K562 (cell line): Measurements from ENCODE around the gene COL4A6. TPM values are rescaled to one million over a fixed set of nuclear protein-coding genes. Genes with fewer than 3 reads are reported as not detected.

Experiments used
- AFF1 ChIP-seq, 2 experiments: fragments of 450-650 bp; IDR thresholded peaks; 2 replicates each; pipeline ENCODE4 v1.6.1; 2018; ENCODE audit warnings: mild to moderate bottlenecking in 2 of 2, low read depth in 1 of 2; ENCODE audit not compliant: partially characterized antibody in 2 of 2
- SIN3B ChIP-seq: fragments of 450-650 bp; IDR thresholded peaks from 2 replicates; pipeline ENCODE4 v1.6.1; 2017; ENCODE audit warnings: low read depth, mild to moderate bottlenecking, moderate library complexity
- polyA plus RNA-seq, 8 experiments: library from polyadenylated mRNA; depleted of rRNA in 4 of 8; stranded (reverse) in 5 of 8; unstranded in 3 of 8; fragments of >200 nt; fragmentation: Nextera tagmentation in 2 of 8; fragmentation: Illumina TruSeq in 1 of 8; extraction: Ambion mirVana in 2 of 8; extraction: Trizol in 1 of 8; gene quantifications; 2 replicates each; pipeline versions ENCODE4 v1.2.1 to v1.2.3, GENCODE V29; 2011 to 2014; ENCODE audit warnings: inconsistent platforms in 1 of 8, missing spikeins in 1 of 8
- total RNA-seq, 7 experiments: library from RNA; depleted of rRNA in 6 of 7; stranded (reverse); fragments of >200 nt in 6 of 7; fragmentation: Illumina TruSeq in 2 of 7; extraction: Trizol in 2 of 7; gene quantifications; 2 replicates each; pipeline versions ENCODE4 v1.2.1 to v1.2.3, GENCODE V29; 2011 to 2021; ENCODE audit warnings: low replicate concordance in 1 of 7
- TF ChIP-seq, protein P1 (sequence below): sonication (generic); formaldehyde crosslinking; IDR thresholded peaks from 2 replicates; pipeline ENCODE4 v1.8.1; 2023; ENCODE audit warnings: missing genetic modification reagents, mild to moderate bottlenecking, borderline replicate concordance

COL4A6 gene
- total and polyA plus RNA-seq, 9 of the 15 experiments (the other 6 are each of a cell fraction or from before 2014, with no cell fraction given): 0.02 to 0.05 TPM; not detected in 7

DNA sequence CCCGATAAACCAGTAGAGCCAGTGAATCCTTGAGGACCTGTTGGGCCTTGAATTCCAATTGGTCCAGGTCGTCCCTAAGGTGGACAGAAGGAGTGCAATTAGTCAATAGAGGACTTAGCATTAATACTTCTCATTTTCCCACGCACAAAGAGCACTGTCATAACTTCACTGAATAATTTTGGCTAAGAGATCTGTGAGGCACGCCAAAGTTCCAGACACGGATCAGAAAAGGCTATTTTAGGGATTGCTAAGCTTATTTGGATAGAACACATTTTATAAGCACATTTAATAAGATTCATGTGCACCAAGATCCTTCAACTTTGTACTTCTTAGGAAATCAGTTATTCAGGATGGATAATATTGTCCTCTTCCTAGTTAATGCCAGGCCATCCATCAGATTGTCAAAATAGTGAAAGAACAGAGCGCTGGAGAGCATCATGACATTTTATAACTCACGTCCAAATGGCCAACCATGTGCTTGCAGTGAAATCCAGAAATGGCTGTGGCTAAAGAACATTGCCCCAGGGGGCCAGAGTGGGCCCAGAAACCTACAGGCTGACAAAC is 216.8 kb downstream of the COL4A6 start (continued):
- no peak for TF ChIP-seq AFF1 (IDR thresholded peaks at IDR 0.05; ENCODE audit: low read depth in 1 of 2, partially characterized antibody in 2 of 2)
- TF ChIP-seq, protein P1, sequence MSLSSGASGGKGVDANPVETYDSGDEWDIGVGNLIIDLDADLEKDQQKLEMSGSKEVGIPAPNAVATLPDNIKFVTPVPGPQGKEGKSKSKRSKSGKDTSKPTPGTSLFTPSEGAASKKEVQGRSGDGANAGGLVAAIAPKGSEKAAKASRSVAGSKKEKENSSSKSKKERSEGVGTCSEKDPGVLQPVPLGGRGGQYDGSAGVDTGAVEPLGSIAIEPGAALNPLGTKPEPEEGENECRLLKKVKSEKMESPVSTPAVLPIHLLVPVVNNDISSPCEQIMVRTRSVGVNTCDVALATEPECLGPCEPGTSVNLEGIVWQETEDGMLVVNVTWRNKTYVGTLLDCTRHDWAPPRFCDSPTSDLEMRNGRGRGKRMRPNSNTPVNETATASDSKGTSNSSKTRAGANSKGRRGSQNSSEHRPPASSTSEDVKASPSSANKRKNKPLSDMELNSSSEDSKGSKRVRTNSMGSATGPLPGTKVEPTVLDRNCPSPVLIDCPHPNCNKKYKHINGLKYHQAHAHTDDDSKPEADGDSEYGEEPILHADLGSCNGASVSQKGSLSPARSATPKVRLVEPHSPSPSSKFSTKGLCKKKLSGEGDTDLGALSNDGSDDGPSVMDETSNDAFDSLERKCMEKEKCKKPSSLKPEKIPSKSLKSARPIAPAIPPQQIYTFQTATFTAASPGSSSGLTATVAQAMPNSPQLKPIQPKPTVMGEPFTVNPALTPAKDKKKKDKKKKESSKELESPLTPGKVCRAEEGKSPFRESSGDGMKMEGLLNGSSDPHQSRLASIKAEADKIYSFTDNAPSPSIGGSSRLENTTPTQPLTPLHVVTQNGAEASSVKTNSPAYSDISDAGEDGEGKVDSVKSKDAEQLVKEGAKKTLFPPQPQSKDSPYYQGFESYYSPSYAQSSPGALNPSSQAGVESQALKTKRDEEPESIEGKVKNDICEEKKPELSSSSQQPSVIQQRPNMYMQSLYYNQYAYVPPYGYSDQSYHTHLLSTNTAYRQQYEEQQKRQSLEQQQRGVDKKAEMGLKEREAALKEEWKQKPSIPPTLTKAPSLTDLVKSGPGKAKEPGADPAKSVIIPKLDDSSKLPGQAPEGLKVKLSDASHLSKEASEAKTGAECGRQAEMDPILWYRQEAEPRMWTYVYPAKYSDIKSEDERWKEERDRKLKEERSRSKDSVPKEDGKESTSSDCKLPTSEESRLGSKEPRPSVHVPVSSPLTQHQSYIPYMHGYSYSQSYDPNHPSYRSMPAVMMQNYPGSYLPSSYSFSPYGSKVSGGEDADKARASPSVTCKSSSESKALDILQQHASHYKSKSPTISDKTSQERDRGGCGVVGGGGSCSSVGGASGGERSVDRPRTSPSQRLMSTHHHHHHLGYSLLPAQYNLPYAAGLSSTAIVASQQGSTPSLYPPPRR (CRISPR knock-in tag): no peak
- no peak for TF ChIP-seq SIN3B
